Hepatocyte (in vitro differentiated cells): ENCODE results near the gene SLC22A7. TPM values are rescaled to one million over a fixed set of nuclear protein-coding genes. Genes with fewer than 3 reads are reported as not detected.
"Not testable (repeated sequence)": the region's sequence is repeated elsewhere in the genome, so short reads cannot be mapped to it uniquely, and the experiment has no call there.

Source experiments
- DNase-seq: peaks from one replicate; pipeline ENCODE4 v3.0.0-alpha.2; 2016; ENCODE audit warnings: low spot score
- H2AFZ ChIP-seq: fragments of 200-600 bp; sonication (generic); 2 replicates; pipeline ENCODE4 v1.6.0; 2016; ENCODE audit warnings: antibody characterized with exemption, mild to moderate bottlenecking
- H3K27ac ChIP-seq: fragments of 200-600 bp; sonication (generic); 2 replicates; pipeline ENCODE4 v1.5.1; 2016; ENCODE audit warnings: mild to moderate bottlenecking
- H3K27me3 ChIP-seq: fragments of 200-600 bp; sonication (generic); 2 replicates; pipeline ENCODE4 v1.6.1; 2016
- H3K36me3 ChIP-seq: fragments of 200-600 bp; sonication (generic); replicated peaks from 2 replicates; pipeline ENCODE4 v1.5.1; 2016; ENCODE audit warnings: low read depth; ENCODE audit not compliant: insufficient read depth
- H3K4me1 ChIP-seq: fragments of 200-600 bp; sonication (generic); 2 replicates; pipeline ENCODE4 v1.5.1; 2016; ENCODE audit warnings: mild to moderate bottlenecking, moderate library complexity; ENCODE audit not compliant: insufficient read depth
- H3K4me2 ChIP-seq: fragments of 200-600 bp; sonication (generic); 2 replicates; pipeline ENCODE4 v1.6.0; 2016
- H3K4me3 ChIP-seq: fragments of 200-600 bp; sonication (generic); 2 replicates; pipeline ENCODE4 v1.5.1; 2016; ENCODE audit warnings: mild to moderate bottlenecking
- H3K79me2 ChIP-seq: fragments of 200-600 bp; sonication (generic); 2 replicates; pipeline ENCODE4 v1.6.0; 2017; ENCODE audit warnings: mild to moderate bottlenecking
- H3K9me2 ChIP-seq: fragments of 200-600 bp; sonication (generic); replicated peaks from 2 replicates; pipeline ENCODE4 v1.6.0; 2017; ENCODE audit warnings: mild to moderate bottlenecking; ENCODE audit not compliant: insufficient read depth
- H3K9me3 ChIP-seq: fragments of 200-600 bp; sonication (generic); 2 replicates; pipeline ENCODE4 v1.5.1; 2016; ENCODE audit warnings: low read depth, mild to moderate bottlenecking
- H4K20me1 ChIP-seq: fragments of 200-600 bp; sonication (generic); 2 replicates; pipeline ENCODE4 v1.6.0; 2016; ENCODE audit warnings: mild to moderate bottlenecking; ENCODE audit not compliant: insufficient read depth, poor library complexity, severe bottlenecking
- CTCF ChIP-seq: fragments of 200-600 bp; sonication (generic); IDR thresholded peaks from 2 replicates; pipeline ENCODE4 v1.5.1; 2016; ENCODE audit warnings: antibody characterized with exemption, mild to moderate bottlenecking; ENCODE audit not compliant: poor library complexity
- EZH2 ChIP-seq: fragments of 200-600 bp; sonication (generic); IDR thresholded peaks from 2 replicates; pipeline ENCODE4 v1.6.1; 2016; ENCODE audit warnings: antibody characterized with exemption, mild to moderate bottlenecking, borderline replicate concordance
- EZH2phosphoT487 ChIP-seq: fragments of 200-600 bp; sonication (generic); IDR thresholded peaks from one replicate; pipeline ENCODE4 v1.6.1; 2018; ENCODE audit warnings: antibody characterized with exemption, mild to moderate bottlenecking, low read depth, moderate library complexity; ENCODE audit not compliant: unreplicated experiment, severe bottlenecking
- WGBS: methylation state at CpG from one replicate; pipeline ENCODE4 v1.1.6; 2016; ENCODE audit warnings: low lambda C conversion rate; ENCODE audit errors: missing lambda C conversion rate; 5-methylcytosine and 5-hydroxymethylcytosine counted together
- polyA plus RNA-seq: library from polyadenylated mRNA; unstranded; fragments of >200 nt; fragmentation: Nextera tagmentation; extraction: Ambion mirVana; gene quantifications from 2 replicates; pipeline ENCODE4 v1.2.1, GENCODE V29; 2016
- total RNA-seq: library from RNA; depleted of rRNA; stranded (reverse); fragments of >200 nt; gene quantifications from 2 replicates; pipeline ENCODE4 v1.2.3, GENCODE V29; 2014

Gene SLC22A7
- total and polyA plus RNA-seq, 2 experiments from 2014 or later: 31.5 to 40.1 TPM

GRCh38 chr6:43302126-43302525 lies 4.1 kb downstream of the SLC22A7 start:
- TF ChIP-seq EZH2 (no peak), CTCF (no peak), EZH2phosphoT487 (no peak)
- no peaks in the 10 kb centered on the region for H3K9me3 ChIP-seq
- no peaks in the 10 kb centered on the region for H3K79me2 ChIP-seq
- 92% methylated on average over 16 of the region's 19 CpGs for WGBS
- no peak for DNase-seq
- H3K9me2 ChIP-seq: no peaks in the 10 kb centered on the region
- H3K4me3 ChIP-seq: no peak overlapping the region
- H4K20me1 ChIP-seq: no peaks in the 10 kb centered on the region
- H3K4me2 ChIP-seq: no peak overlapping the region
- no peaks in the 10 kb centered on the region for H3K36me3 ChIP-seq
- no peaks in the 10 kb centered on the region for H3K4me1 ChIP-seq
- no peaks in the 10 kb centered on the region for H3K27me3 ChIP-seq
- peak overlapping the region; percentile 73 for H3K27ac ChIP-seq
- H2AFZ ChIP-seq: no peak overlapping the region

GRCh38 chr6:43303006-43303405 lies 4.9 kb downstream of the SLC22A7 start:
- 65% methylated on average over 11 of the region's 11 CpGs for WGBS

GRCh38 chr6:43303751-43304331 lies 5.8 kb downstream of the SLC22A7 start:
- H2AFZ ChIP-seq: no peak overlapping the region
- no peaks in the 10 kb centered on the region for H3K9me2 ChIP-seq
- no peaks in the 10 kb centered on the region for H3K36me3 ChIP-seq
- DNase-seq: no peak
- no peak for TF ChIP-seq EZH2
- no peak for TF ChIP-seq CTCF
- H4K20me1 ChIP-seq: no peaks in the 10 kb centered on the region
- peaks cover 2% of the 10 kb centered on the region for H3K4me1 ChIP-seq
- H3K27me3 ChIP-seq: peaks cover under 1% of the 10 kb centered on the region
- H3K4me3 ChIP-seq: no peak overlapping the region
- WGBS: 87% methylated on average over 8 of the region's 8 CpGs
- no peaks in the 10 kb centered on the region for H3K79me2 ChIP-seq
- H3K4me2 ChIP-seq: no peak overlapping the region
- no peak overlapping the region for H3K27ac ChIP-seq
- H3K9me3 ChIP-seq: no peaks in the 10 kb centered on the region

More at GRCh38 chr6:43303006-43303405, 4.9 kb downstream of the SLC22A7 start:
- H3K27ac ChIP-seq: peak overlapping the region; percentile 73
- H3K4me3 ChIP-seq, H3K79me2 ChIP-seq, H4K20me1 ChIP-seq, H3K9me2 ChIP-seq, H3K36me3 ChIP-seq, H3K9me3 ChIP-seq, H3K27me3 ChIP-seq, H3K4me2 ChIP-seq, H2AFZ ChIP-seq, H3K4me1 ChIP-seq: not testable (repeated sequence)
- peak; percentile 60 for DNase-seq

- Histone ChIP-seq H3K9me3 (no peaks in the 10 kb centered on the region), H3K27ac (no peak overlapping the region), H3K4me2 (no peak overlapping the region), H3K9me2 (no peaks in the 10 kb centered on the region), H3K27me3 (peaks cover 6% of the 10 kb centered on the region), H2AFZ (no peak overlapping the region), H4K20me1 (no peaks in the 10 kb centered on the region), H3K4me1 (peaks cover 3% of the 10 kb centered on the region), H3K4me3 (no peak overlapping the region), H3K36me3 (no peaks in the 10 kb centered on the region), H3K79me2 (no peaks in the 10 kb centered on the region)
- TF ChIP-seq EZH2: no peak
- no peak for TF ChIP-seq CTCF
- no peak for TF ChIP-seq EZH2phosphoT487
- WGBS: 79% methylated on average over 3 of the region's 3 CpGs
- no peak for DNase-seq
These were observed 6.3 kb downstream of the SLC22A7 start for GRCh38 chr6:43304361-43304760.
